ENCODE results near the gene CCDC9. TPM values are rescaled to one million over a fixed set of nuclear protein-coding genes. Genes with fewer than 3 reads are reported as not detected.

Gene CCDC9
- total RNA-seq, 2 donors from 2014 or later: 27.9 to 48.7 TPM

DNA sequence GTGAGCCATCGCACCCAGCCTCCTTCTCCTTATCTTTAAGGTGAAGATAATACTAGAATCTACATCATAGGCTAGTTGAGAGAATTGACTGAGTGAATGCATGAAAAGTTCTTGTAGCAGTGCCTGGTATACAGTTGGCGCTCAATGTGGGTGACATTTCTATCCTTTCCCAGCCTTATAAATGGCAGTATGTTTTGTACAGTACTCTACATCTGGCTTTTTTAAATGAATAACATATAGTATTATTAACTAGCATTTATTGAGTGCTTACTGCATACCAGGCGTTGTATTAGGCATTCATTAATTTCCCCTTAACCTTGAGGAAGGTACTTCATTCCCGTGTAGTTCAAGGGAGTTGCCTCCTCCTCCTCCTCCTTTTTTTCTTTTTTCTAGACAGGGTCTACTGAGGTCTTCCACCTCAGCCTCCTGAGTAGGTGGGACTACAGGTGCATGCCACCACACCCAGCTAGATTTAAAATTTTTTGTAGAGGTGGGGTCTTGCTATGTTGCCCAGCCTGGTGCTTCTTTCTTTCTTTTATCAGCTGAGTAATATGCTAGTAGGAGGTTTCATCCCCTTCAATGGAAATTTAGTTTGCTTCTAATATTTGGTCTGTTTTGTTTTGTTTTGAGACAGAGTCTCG lies 56.2 kb downstream of the CCDC9 start:
- no peak for DNase-seq (ENCODE audit: low spot score)
- Histone ChIP-seq H3K27me3 (replicated peaks; ENCODE audit: insufficient read depth) (no peaks in the 10 kb centered on the region), H3K36me3 (no peaks in the 10 kb centered on the region), H3K27ac (no peak overlapping the region), H3K4me3 (no peak overlapping the region), H3K9me3 (no peaks in the 10 kb centered on the region), H3K4me1 (replicated peaks) (no peaks in the 10 kb centered on the region)
- 88% methylated on average over 5 of the region's 5 CpGs for WGBS
- intact Hi-C loops (cut with DNase I): no loop called here
- TF ChIP-seq, protein P1, sequence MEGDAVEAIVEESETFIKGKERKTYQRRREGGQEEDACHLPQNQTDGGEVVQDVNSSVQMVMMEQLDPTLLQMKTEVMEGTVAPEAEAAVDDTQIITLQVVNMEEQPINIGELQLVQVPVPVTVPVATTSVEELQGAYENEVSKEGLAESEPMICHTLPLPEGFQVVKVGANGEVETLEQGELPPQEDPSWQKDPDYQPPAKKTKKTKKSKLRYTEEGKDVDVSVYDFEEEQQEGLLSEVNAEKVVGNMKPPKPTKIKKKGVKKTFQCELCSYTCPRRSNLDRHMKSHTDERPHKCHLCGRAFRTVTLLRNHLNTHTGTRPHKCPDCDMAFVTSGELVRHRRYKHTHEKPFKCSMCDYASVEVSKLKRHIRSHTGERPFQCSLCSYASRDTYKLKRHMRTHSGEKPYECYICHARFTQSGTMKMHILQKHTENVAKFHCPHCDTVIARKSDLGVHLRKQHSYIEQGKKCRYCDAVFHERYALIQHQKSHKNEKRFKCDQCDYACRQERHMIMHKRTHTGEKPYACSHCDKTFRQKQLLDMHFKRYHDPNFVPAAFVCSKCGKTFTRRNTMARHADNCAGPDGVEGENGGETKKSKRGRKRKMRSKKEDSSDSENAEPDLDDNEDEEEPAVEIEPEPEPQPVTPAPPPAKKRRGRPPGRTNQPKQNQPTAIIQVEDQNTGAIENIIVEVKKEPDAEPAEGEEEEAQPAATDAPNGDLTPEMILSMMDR (IDR thresholded peaks at IDR 0.05): no peak
- no peak for TF ChIP-seq POLR2A (IDR thresholded peaks at IDR 0.05)
- no peak for TF ChIP-seq POLR2AphosphoS5 (IDR thresholded peaks at IDR 0.05)

DNA sequence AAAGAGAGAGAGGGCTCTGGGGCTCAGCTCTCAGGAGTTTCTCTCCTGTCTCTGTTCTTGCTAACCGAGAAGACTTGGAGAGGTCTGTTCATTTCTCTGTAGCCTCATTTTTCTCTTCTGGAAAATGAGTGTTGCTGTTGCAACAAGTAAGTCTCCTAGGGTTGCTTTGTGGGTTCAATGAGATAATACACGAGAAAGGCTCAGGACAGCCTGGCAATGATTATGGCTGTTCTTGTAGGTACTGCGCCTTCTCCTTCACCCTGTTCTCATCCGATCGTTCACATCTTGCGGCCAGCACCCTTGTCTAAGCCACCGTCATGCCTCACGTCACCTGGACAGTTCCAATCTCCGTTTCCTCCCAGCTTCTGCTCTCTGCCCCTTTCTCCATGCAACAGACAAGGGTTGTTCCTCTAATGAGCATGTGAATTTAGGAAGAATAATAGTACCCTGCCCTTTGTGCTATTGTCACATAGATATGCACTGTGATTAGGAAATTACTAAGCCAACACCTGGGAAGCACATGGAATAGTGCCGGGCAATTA lies 57.5 kb downstream of the CCDC9 start:
- DNase-seq (ENCODE audit: low spot score): no peak
- Histone ChIP-seq H3K27me3 (replicated peaks; ENCODE audit: insufficient read depth) (no peaks in the 10 kb centered on the region), H3K27ac (no peak overlapping the region)

DNA sequence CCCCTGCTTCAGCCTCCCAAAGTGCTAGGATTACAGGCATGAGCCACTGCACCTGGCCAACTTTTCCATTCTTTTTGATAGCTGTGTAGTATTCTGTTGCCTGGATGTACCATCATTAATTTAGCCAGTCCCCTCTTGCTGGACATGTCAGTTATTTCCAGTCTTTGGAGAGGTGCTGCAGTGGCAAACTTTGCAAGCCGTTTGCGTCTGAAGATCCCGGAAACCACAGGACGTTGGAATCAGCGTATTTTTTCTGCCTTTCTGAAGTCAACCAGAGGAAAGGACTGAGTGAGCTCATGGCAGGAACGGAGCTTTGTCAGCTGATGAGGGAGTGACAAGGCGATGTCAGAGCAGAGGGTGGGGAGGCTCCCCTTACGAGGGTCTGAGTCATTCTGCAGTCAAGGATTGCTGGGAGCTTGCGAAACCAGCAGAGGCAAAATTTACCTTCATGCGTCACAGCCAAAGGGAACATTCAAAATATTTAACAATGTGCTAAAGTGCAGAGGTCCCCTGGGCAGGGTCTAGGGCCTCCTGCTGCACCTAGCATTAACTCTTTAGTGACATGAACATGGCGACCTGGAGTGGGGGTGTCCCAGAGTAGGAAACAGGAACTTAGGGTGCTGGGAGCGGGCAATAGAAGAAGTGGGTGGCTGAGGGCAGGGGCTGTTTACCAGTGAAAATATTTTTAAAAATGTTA lies 58.9 kb downstream of the CCDC9 start:
- TF ChIP-seq, protein P1 (IDR thresholded peaks at IDR 0.05): no peak
- TF ChIP-seq POLR2A (IDR thresholded peaks at IDR 0.05) (no peak), POLR2AphosphoS5 (IDR thresholded peaks at IDR 0.05) (no peak)
- Histone ChIP-seq H3K36me3 (no peaks in the 10 kb centered on the region), H3K27ac (no peak overlapping the region), H3K4me1 (replicated peaks) (no peaks in the 10 kb centered on the region), H3K9me3 (no peaks in the 10 kb centered on the region), H3K4me3 (no peak overlapping the region), H3K27me3 (replicated peaks; ENCODE audit: insufficient read depth) (no peaks in the 10 kb centered on the region)
- intact Hi-C loops (cut with DNase I): no loop called here
- WGBS: 39% methylated on average over 12 of the region's 12 CpGs
- no peak for DNase-seq (ENCODE audit: low spot score)

More for the DNA sequence above, 57.5 kb downstream of the CCDC9 start:
- Histone ChIP-seq H3K36me3 (no peaks in the 10 kb centered on the region), H3K4me3 (no peak overlapping the region), H3K4me1 (replicated peaks) (no peaks in the 10 kb centered on the region), H3K9me3 (no peaks in the 10 kb centered on the region)
- TF ChIP-seq, protein P1 (IDR thresholded peaks at IDR 0.05): no peak
- TF ChIP-seq POLR2AphosphoS5 (IDR thresholded peaks at IDR 0.05) (no peak), POLR2A (IDR thresholded peaks at IDR 0.05) (no peak)
- WGBS: 84% methylated on average over 10 of the region's 10 CpGs
- intact Hi-C loops (cut with DNase I): no loop called here

DNA sequence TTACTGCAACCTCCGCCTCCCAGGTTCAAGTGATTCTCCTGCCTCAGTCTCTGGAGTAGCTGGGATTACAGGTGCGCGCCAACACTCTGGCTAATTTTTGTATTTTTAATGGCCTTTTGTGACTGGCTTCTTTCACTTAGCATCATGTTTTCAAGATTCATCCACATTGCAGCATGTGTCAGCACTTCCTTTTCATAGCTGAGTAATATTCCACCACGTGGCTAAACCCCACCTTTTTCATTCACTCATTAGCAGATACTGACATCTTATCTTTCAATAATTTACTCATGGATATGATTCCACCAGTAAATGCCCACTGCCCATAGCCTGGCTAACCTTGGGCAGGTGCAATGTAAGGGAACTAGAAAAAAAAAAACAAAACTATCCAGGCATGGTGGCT lies 60.2 kb downstream of the CCDC9 start:
- H3K36me3 ChIP-seq: no peaks in the 10 kb centered on the region
- no peaks in the 10 kb centered on the region for H3K27me3 ChIP-seq (replicated peaks; ENCODE audit: insufficient read depth)
- DNase-seq (ENCODE audit: low spot score): no peak
- no peak overlapping the region for H3K27ac ChIP-seq
- no peak for TF ChIP-seq POLR2AphosphoS5 (IDR thresholded peaks at IDR 0.05)
- TF ChIP-seq, protein P1 (IDR thresholded peaks at IDR 0.05): no peak
- TF ChIP-seq POLR2A (IDR thresholded peaks at IDR 0.05): no peak
- intact Hi-C loops (cut with DNase I): no loop called here
- H3K4me3 ChIP-seq: no peak overlapping the region
- no peaks in the 10 kb centered on the region for H3K4me1 ChIP-seq (replicated peaks)
- WGBS: 93% methylated on average over 4 of the region's 4 CpGs
- H3K9me3 ChIP-seq: no peaks in the 10 kb centered on the region

All from prostate gland (tissue), 2 donors.